H54 (cell line): ENCODE data around the gene FAT2.
"Not testable (repeated sequence)": the region's sequence is repeated elsewhere in the genome, so short reads cannot be mapped to it uniquely, and the experiment has no call there.

ENCODE experiments used
- DNase-seq: peaks from one replicate; pipeline ENCODE4 v3.0.0; 2011; ENCODE audit warnings: low spot score, mixed read lengths; ENCODE audit not compliant: insufficient read length
- FAIRE-seq: peaks from 3 replicates; lab custom pipeline; 2011; peaks lifted over from hg19 to GRCh38; lab: Jason Lieb, UNC
- POLR2A ChIP-seq: IDR thresholded peaks from 2 replicates; pipeline ENCODE4 v1.6.1; 2011; ENCODE audit warnings: low read depth, mild to moderate bottlenecking, low read length

Gene FAT2

DNA sequence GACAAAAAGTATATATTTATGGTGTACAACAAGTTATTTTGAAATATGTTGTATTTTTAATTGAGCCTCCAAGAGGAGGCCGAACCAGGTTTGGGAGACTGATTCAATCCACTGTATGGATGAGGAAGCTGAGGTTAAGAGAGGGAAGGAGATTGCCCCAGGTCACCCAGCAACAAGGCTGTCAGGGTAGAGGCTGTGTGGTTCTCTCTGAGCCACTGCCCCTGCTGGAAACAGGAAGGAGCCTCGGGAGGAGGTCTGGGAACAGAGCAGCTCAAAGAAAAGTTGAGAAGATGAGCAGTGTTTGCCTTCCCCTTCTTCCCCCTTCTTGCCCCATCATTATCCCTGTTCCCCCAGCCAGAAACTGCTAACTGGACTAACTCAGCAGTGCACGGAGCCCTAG lies 6.6 kb upstream of the FAT2 start:
- DNase-seq (no peak), FAIRE-seq (no peak)
- TF ChIP-seq POLR2A, result no peak

DNA sequence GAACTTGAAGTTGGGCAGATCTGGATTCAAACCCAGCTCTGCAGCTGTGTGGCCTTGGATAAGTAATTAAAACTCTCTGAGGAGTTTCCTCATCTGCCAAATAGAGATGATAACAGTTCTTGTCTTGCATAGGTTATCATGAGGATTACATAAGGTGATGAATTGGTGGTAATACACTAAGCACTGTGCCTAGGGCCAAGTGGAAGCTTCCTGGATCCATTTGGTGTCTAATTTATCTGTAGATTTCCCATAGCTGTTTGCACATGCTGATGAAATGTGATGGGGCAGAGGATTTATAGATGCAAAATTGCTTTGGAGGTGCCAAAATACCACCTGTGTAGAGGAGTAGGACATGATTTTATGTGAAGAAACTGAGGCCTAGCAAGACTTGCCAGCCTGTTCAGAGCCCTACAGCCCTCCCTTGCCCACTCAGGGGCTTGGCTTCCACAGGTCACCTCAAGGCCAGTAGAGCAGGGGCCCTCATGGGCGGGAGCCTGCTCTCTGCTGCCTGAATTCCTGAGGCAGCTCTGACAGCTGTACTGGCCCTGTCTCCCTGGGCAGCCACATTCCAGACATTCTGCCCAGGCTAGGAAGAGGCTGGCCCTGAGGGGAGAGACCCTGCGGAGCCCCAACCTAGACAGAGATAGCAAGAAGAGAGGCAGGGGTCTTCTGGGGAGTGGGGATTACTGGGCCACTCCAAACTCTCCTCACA lies 5.9 kb upstream of the FAT2 start:
- DNase-seq (peak; percentile 37), FAIRE-seq (no peak)
- TF ChIP-seq POLR2A, result no peak

DNA sequence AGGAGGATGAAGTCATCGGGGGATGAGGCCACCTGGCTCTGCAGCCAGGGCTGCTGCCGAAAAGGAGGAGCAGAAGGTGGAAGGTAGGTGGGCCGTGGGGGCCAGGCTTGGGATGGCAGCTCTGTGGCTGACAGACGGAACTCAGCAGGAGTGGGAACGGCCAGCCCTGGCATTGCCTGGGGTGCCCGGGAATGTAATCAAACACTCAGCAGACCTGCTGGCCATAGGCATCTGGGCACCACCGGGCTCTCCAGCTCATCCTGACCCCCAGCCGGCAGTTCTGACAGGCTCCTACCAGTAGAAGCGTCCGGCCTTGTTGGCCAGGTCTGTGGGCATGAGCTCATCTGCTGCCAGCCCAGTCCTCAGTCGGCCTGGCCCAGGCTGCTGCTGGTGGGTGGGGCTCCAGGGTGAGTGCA lies 4.3 kb upstream of the FAT2 start:
- no peak for FAIRE-seq
- no peak for TF ChIP-seq POLR2A

DNA sequence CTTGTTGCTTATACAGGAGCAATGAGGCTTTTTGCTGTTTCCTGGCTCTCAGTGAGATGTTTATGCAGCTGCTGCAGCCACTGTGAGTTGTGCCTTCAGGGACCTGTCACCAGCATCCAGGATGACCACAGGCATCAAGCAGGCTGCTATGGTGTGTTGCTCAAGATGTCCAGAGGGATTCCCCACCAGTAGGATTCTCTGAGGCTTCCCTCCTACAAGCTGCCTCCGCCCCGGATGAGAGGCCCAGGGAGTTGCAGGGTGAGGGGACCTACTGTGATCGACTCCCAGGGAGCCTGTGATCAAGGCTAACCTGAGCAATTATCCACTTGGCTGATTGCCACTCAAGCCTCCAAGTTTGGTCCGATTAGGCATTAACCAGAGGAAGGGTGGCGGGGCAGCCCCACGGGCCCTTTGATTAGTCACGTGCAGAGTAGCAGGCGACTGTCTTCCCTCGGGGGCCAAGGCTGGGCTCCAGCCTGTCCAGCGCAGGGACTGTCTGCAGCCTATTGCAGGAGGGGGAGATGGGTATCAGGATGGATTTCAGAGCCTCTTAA lies 1.8 kb upstream of the FAT2 start:
- no peak for TF ChIP-seq POLR2A
- FAIRE-seq, result no peak
- no peak for DNase-seq

More for the DNA sequence above, 4.3 kb upstream of the FAT2 start:
- no peak for DNase-seq

DNA sequence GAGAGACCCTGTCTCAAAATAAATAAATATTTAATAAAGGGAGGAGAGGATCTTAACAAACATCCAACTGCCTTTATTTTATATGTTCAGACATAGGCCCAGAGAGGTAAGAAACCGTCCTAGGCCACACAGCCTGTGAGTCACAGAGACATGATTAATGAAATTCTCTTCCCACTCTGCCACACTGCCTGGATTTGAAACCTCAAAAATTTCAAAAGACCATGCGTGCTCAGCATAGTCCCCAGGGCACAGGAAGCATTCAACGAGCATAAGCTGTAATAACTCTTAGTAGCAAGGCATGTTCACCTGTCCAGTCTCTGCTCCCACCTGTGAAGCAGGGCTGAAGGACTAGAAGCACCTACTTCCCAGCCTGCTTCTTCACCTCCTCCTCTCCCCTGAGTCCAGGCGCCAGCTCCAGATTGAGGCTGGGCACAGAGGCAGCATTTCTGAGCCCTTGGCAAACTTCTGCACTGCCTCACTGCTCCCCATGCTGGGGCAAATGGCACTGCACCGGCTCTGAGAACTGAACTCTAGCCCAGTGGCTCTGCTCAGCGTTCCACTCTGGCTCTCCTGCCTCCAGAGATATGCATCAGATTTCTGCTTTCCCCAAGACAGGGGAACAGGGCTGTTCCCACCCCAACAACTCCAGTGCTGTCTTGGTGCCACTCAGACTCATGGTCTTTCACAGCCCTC lies 1.1 kb downstream of the FAT2 start:
- DNase-seq (no peak), FAIRE-seq (no peak)
- TF ChIP-seq POLR2A, result no peak

DNA sequence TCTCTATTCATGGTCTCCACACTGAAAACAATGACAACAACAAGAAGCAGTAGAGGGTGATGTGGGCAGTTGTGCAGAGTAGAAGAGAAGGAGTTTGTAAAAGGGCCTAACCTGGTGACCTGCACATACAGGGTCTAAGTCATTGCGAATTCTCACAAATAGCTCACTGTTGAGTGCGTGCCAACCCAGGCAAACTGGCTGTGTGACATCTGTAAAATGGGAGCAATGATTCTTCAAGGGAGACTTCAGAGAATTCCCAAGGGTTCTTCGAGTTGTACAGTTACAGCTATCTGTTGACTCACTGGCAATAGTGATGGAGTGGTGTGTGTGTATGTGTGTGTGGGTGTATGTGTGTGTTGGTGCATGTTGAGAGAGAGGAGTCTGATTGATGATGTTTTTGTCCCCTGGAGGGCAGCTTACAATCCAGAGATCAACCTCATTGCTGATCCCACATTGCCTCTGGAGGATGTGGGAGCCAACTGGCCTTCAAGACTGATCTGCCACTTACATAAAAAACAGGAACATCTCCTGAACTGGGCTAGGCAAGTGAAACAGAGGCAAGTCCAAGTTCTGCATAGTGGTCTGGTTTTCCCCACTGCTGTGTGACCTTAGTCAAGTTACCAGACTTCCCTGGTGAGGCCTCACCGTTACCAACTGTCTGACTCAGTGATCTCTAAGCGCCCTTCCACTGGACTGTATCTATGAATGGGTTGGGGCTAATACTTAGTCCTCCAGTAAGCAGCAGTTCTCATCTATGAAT lies 3.2 kb downstream of the FAT2 start:
- no peak for TF ChIP-seq POLR2A
- FAIRE-seq (no peak), DNase-seq (no peak)

DNA sequence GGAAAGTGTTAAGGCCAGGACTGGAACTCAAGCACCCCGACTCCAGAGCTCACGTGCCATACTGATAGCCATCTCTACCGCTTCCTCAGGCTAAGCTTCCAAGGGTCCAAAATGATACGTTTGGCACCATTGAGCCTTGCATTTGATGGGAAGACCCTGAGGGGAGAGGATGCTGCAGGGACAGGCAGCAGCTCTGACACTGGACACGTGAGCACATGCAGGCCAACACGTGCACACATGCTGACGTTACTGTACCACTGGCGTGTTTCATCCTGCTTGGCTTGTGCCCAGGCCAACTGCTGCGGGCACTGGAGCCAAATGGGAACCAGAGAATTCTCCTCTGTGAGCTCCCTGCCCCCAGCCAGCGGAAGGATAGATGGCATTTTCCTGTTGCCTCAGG lies 5.2 kb downstream of the FAT2 start:
- no peak for FAIRE-seq

DNA sequence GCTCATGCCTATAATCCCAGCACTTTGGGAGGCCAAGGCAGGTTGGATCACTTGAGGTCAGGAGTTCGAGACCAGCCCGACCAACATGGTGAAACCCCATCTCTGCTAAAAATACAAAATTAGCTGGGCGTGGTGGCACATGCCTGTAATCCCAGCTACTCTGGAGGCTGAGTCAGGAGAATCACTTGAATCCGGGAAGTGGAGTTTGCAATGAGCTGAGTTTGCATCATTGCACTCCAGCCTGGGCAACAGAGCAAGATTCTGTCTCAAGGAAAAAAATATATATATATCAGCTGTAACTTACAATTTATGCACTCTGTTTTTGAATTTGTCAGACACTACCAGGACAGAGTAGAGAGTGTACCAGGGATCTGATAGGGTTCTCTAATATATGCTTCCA lies 5.8 kb downstream of the FAT2 start:
- not testable (repeated sequence) for FAIRE-seq, DNase-seq

More for the DNA sequence above, 5.2 kb downstream of the FAT2 start:
- DNase-seq, result no peak
- TF ChIP-seq POLR2A, result no peak

DNA sequence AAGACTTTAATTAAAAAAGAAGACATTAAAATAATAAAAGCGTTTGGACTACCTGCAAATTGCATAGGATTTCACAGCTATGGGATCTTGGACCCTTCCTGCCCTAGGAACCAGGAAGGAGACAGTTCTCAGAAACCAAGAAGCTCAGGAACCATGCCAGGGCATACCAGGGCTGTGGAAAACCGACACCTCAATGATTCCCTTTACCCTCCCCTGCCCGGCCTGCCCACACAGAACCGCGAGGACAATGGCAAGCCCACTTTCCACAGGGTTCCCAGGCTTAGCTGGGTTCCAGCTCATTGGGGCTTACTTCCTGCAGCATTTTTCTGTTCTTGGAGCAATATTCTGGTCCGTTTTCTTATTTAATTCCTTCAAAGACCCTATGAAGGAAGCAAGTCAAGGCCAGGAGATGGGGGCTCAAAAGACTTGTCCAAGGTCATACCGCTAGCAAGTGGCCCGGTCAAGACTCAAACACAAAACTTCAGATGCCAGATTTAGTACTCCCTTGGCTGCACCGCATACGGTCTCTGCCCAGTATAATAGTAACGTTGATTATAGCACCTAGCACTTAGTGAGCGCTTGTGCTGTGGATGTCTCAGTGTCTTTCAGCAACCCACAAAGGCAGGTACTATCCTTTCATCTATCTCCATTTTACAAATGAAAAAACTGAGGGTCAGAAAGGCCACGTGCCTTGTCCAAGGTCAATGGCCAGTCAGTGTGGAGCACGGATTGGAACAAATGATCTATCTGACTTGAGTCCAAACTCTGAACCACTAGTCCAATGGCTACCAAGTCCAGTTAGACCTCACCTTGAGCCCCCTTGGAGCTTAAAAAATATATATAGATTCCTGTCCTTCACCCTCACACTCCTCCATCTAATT lies 6.8 kb downstream of the FAT2 start:
- TF ChIP-seq POLR2A, result no peak
- DNase-seq, result no peak
- FAIRE-seq, result no peak

DNA sequence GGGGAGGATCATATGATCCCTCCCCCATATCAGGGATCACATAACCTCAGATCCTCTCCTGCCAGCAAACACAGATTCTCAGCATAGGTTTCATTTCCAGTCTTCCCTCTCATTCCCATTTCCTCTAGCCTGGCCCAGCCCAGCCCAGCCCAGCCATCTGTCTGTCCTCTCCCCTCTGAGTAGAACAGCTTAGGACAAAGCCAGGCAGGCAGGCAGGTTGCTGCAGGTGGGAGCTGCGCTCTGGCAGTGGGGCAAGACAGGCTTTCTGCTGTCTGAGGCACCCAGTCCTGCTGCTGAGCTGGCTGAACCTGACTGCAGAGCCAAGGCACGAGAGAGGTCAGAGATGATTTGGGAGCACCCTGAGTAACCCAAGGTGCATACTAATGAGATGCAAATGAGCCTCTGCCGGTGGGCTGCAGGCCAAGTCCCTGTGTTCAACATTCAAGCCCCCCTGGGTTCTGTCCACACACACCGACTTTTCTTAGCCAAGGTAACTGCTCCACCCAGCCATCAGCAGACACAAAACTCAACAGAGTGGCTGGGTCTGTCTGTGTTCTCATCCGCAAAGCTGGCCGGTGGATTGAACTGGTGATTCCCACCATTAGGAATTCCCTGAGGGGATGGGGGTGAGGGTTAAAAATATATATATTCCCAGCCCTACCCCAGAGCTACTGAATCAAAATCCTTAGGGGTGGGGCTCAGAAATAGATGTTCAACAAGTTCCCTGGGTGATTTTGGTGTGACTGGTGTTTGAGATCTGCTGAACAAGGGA lies 9.1 kb downstream of the FAT2 start:
- DNase-seq, result no peak
- FAIRE-seq, result no peak
- no peak for TF ChIP-seq POLR2A

DNA sequence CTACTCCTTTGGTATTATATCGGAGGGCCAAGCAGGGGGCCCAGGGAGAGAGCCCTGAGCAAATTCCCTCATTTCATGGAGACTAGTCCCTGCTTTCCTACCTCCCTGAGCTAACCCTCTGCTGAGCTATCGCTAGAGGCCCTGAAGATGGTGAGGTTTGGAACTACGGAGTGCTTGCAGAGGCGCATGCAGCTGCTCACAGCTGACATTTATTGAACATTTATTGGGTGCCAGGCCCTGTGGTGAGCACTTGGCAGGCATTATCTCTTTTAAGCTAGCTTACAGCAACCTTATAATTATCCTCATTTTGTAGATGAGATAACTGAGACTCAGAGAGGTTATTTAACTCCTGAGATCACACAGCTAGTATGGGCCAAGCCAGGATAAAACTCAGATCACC lies 9.8 kb downstream of the FAT2 start:
- no peak for TF ChIP-seq POLR2A
- DNase-seq (no peak), FAIRE-seq (no peak)

DNA sequence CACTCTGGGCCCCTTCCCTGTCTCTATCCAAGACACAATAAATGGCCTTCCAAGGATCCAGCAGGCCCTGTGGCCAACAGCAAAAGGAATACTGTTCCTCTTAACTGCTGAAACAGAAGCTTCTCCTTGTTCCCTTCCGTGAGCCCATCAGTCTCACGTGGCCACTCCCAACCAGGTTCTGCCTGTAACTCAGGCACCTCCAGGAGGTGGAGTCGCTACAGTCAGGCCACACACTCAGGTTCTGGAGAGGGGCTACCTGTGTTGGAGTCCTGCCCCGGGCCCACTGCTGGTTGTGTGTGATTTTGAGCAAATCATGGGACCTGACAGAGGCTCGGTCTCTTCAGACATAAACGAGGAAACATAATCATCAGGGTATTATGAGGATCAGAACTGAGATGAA lies 10.3 kb downstream of the FAT2 start:
- FAIRE-seq (no peak), DNase-seq (no peak)

More for the DNA sequence above, 10.3 kb downstream of the FAT2 start:
- TF ChIP-seq POLR2A, result no peak
